Lower leg skin (tissue), 3 donors: Measurements from ENCODE around the gene S100A14.

Source experiments
- POLR2A ChIP-seq, 2 donors: fragments of 450-650 bp; IDR thresholded peaks; one replicate each; pipeline ENCODE4 v1.6.1; 2016 to 2017; ENCODE audit warnings: antibody characterized with exemption in 2 of 2, mild to moderate bottlenecking in 1 of 2, moderate library complexity in 1 of 2
- TF ChIP-seq, protein P1 (sequence below), 3 donors: fragments of 450-650 bp; IDR thresholded peaks; one replicate each; pipeline ENCODE4 v1.5.1; 2016; ENCODE audit warnings: antibody characterized with exemption in 3 of 3, mild to moderate bottlenecking in 3 of 3, moderate library complexity in 2 of 3

DNA sequence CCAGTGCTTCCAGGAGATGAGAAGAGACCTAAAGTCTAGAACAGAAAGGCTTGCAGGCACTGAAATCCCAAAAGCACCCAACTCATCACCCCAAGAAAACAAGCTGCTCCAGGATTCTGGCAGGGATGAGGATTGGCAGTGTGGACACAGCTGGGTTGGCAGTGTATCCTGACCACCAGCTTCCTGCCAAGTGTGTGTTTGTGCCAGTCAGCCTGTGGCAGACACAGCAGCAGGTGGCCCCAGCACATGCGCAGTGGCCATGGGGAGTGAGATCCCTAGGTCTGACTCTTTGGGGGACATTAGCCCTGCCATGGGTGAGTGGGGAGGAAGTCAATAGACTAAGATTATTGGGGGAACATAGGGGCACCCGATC lies 33.7 kb upstream of the S100A14 start:
- TF ChIP-seq, protein P1, sequence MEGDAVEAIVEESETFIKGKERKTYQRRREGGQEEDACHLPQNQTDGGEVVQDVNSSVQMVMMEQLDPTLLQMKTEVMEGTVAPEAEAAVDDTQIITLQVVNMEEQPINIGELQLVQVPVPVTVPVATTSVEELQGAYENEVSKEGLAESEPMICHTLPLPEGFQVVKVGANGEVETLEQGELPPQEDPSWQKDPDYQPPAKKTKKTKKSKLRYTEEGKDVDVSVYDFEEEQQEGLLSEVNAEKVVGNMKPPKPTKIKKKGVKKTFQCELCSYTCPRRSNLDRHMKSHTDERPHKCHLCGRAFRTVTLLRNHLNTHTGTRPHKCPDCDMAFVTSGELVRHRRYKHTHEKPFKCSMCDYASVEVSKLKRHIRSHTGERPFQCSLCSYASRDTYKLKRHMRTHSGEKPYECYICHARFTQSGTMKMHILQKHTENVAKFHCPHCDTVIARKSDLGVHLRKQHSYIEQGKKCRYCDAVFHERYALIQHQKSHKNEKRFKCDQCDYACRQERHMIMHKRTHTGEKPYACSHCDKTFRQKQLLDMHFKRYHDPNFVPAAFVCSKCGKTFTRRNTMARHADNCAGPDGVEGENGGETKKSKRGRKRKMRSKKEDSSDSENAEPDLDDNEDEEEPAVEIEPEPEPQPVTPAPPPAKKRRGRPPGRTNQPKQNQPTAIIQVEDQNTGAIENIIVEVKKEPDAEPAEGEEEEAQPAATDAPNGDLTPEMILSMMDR (IDR thresholded peaks at IDR 0.05), result no peak
- no peak for TF ChIP-seq POLR2A (IDR thresholded peaks at IDR 0.05)
